K562 (cell line): ENCODE data around the gene H2BK1. TPM values are rescaled to one million over a fixed set of nuclear protein-coding genes. Genes with fewer than 3 reads are reported as not detected.

Experiments used
- ATAC-seq: fragments of 200-7000 bp; cut with Tn5 transposase; 3 replicates; pipeline ENCODE4 v1.9.1; 2020; ENCODE audit warnings: moderate library complexity
- BruUV-seq: library from RNA; stranded (reverse); fragments of 400-500 nt; replicated peaks from 2 replicates; lab custom pipeline; 2021; lab: Mats Ljungman, UMichigan
- CTCF ChIA-PET: fragments of 300-600 bp; formaldehyde crosslinking; extraction: SDS; loops from one replicate; lab custom pipeline; 2021; ENCODE audit warnings: low intra/inter-chr PET ratio; lab: Yijun Ruan, JAX
- POLR2A ChIA-PET: fragments of 300-600, 350-650 bp; sonication (Branson Sonifier 250); formaldehyde crosslinking; extraction: SDS; loops from one replicate; lab custom pipeline; 2021; ENCODE audit warnings: antibody characterized with exemption, inconsistent platforms; lab: Yijun Ruan, JAX
- DNase-seq, 4 experiments: peaks; one replicate each; pipeline versions ENCODE4 v3.0.0 to v3.0.0-alpha.2; 2011 to 2018; ENCODE audit warnings: low spot score in 3 of 4, mixed read lengths in 3 of 4; ENCODE audit errors: extremely low read depth in 1 of 4
- FAIRE-seq: peaks from 2 replicates; lab custom pipeline; 2011; peaks lifted over from hg19 to GRCh38; lab: Jason Lieb, UNC
- H2AFZ ChIP-seq: 2 replicates; pipeline ENCODE4 v1.6.0; 2011; ENCODE audit warnings: low read depth, low read length, control low read depth, inconsistent platforms
- H3K27ac ChIP-seq: fragments of 200-600 bp; 3 replicates; pipeline ENCODE4 v1.8.0; 2011; ENCODE audit warnings: low read depth, mild to moderate bottlenecking, control low read depth, inconsistent platforms, low read length, moderate library complexity, mixed read lengths; ENCODE audit errors: extremely low read depth
- H3K27me3 ChIP-seq, 2 experiments: fragments of 300-600 bp in 1 of 2; 2 replicates in 1 of 2; 3 replicates in 1 of 2; pipeline versions ENCODE4 v1.6.0 to v1.8.0; 2011; ENCODE audit warnings: inconsistent platforms in 2 of 2, low read length in 2 of 2, mild to moderate bottlenecking in 1 of 2, mixed read lengths in 1 of 2, moderate library complexity in 1 of 2; ENCODE audit not compliant: control insufficient read depth in 2 of 2, insufficient read depth in 2 of 2
- H3K36me3 ChIP-seq: fragments of 300-600 bp; 3 replicates; pipeline ENCODE4 v1.8.0; 2011; ENCODE audit warnings: mild to moderate bottlenecking, low read length, inconsistent platforms; ENCODE audit not compliant: control insufficient read depth, insufficient read depth
- H3K4me1 ChIP-seq, 2 experiments: fragments of 200-600 bp in 1 of 2; replicated peaks in 1 of 2; 2 replicates in 1 of 2; 3 replicates in 1 of 2; pipeline versions ENCODE4 v1.5.1 to v1.8.0; 2011; ENCODE audit warnings: inconsistent platforms in 2 of 2, low read length in 2 of 2, mild to moderate bottlenecking in 1 of 2, mixed read lengths in 1 of 2, moderate library complexity in 1 of 2; ENCODE audit not compliant: control insufficient read depth in 2 of 2, insufficient read depth in 2 of 2
- H3K4me2 ChIP-seq: 2 replicates; pipeline ENCODE4 v1.6.1; 2011; ENCODE audit warnings: low read length, control low read depth, inconsistent platforms, mixed read lengths; ENCODE audit not compliant: insufficient read depth
- H3K4me3 ChIP-seq: fragments of 200-600 bp; sonication (generic), shearing (Covaris generic); 2 replicates; pipeline ENCODE4 v1.5.1; 2016; ENCODE audit warnings: control low read depth, inconsistent platforms
- H3K79me2 ChIP-seq: fragments of 200-600 bp; 3 replicates; pipeline ENCODE4 v1.8.0; 2011; ENCODE audit warnings: low read length, inconsistent platforms; ENCODE audit not compliant: control insufficient read depth, insufficient read depth
- H3K9ac ChIP-seq, 2 experiments: 2 replicates each; pipeline versions ENCODE4 v1.6.0 to v1.6.1; 2011; ENCODE audit warnings: low read depth in 2 of 2, low read length in 2 of 2, control low read depth in 1 of 2, inconsistent platforms in 1 of 2, mild to moderate bottlenecking in 1 of 2, mixed read lengths in 1 of 2; ENCODE audit not compliant: insufficient read depth in 1 of 2
- H3K9me1 ChIP-seq: one replicate; pipeline ENCODE4 v1.6.0; 2011; ENCODE audit warnings: inconsistent platforms, mild to moderate bottlenecking, low read length, moderate library complexity; ENCODE audit not compliant: control insufficient read depth, insufficient read depth
- H3K9me3 ChIP-seq: replicated peaks from 2 replicates; pipeline ENCODE4 v1.5.1; 2011; ENCODE audit warnings: low read depth, low read length, inconsistent platforms; ENCODE audit not compliant: control insufficient read depth, insufficient read depth
- H4K20me1 ChIP-seq: replicated peaks from 2 replicates; pipeline ENCODE4 v1.6.1; 2011; ENCODE audit warnings: low read length, inconsistent platforms, mixed read lengths; ENCODE audit not compliant: control insufficient read depth, insufficient read depth
- ATF6 ChIP-seq: sonication (generic); formaldehyde crosslinking; IDR thresholded peaks from 2 replicates; pipeline ENCODE4 v1.4.0; 2020; ENCODE audit warnings: mild to moderate bottlenecking, missing genetic modification reagents
- POLR2G ChIP-seq: fragments of 200-400 bp; formaldehyde crosslinking; IDR thresholded peaks from 2 replicates; pipeline ENCODE4 v1.6.1; 2017; ENCODE audit warnings: low read depth, mild to moderate bottlenecking, antibody characterized with exemption, low read length, moderate library complexity
- RBFOX2 ChIP-seq: fragments of 200-400 bp; formaldehyde crosslinking; IDR thresholded peaks from 2 replicates; pipeline ENCODE4 v1.6.1; 2017; ENCODE audit warnings: low read depth, mild to moderate bottlenecking, low read length, moderate library complexity
- SRF ChIP-seq, 2 experiments: fragments of 250-450, 450-650 bp in 1 of 2; sonication (Bioruptor Pico) in 1 of 2; sonication (generic) in 1 of 2; formaldehyde crosslinking; IDR thresholded peaks; 2 replicates each; pipeline versions ENCODE4 v1.5.0 to v1.5.1; 2020 to 2022; ENCODE audit warnings: mild to moderate bottlenecking in 1 of 2, missing genetic modification reagents in 1 of 2
- ZKSCAN1 ChIP-seq: fragments of 150-350 bp; IDR thresholded peaks from 2 replicates; pipeline ENCODE4 v1.6.1; 2016; ENCODE audit warnings: low read depth, low read length
- ZSCAN32 ChIP-seq: fragments of 450-650 bp; formaldehyde crosslinking; IDR thresholded peaks from 2 replicates; pipeline ENCODE4 v1.4.0; 2020; ENCODE audit warnings: mild to moderate bottlenecking, moderate library complexity
- WGBS: fragments of 100-300 bp; shearing (Covaris generic); methylation state at CpG from one replicate; pipeline ENCODE4 v1.1.6; 2016; ENCODE audit warnings: low coverage, mixed read lengths; ENCODE audit not compliant: insufficient coverage; ENCODE audit errors: missing lambda C conversion rate; 5-methylcytosine and 5-hydroxymethylcytosine counted together
- in situ Hi-C: fragments of 300-500 bp; cut with MboI; formaldehyde crosslinking; loops from 4 replicates; pipeline ENCODE4 v1.15.0; 2018; ENCODE audit warnings: inconsistent platforms, mixed read lengths
- intact Hi-C: fragments of 100-400 bp; cut with micrococcal nuclease; formaldehyde crosslinking; loops from 2 replicates; pipeline ENCODE4 v1.14.2; 2022
- polyA plus RNA-seq, 8 experiments: library from polyadenylated mRNA; depleted of rRNA in 4 of 8; stranded (reverse) in 5 of 8; unstranded in 3 of 8; fragments of >200 nt; fragmentation: Nextera tagmentation in 2 of 8; fragmentation: Illumina TruSeq in 1 of 8; extraction: Ambion mirVana in 2 of 8; extraction: Trizol in 1 of 8; gene quantifications; 2 replicates each; pipeline versions ENCODE4 v1.2.1 to v1.2.3, GENCODE V29; 2011 to 2014; ENCODE audit warnings: inconsistent platforms in 1 of 8, missing spikeins in 1 of 8
- total RNA-seq, 7 experiments: library from RNA; depleted of rRNA in 6 of 7; stranded (reverse); fragments of >200 nt in 6 of 7; fragmentation: Illumina TruSeq in 2 of 7; extraction: Trizol in 2 of 7; gene quantifications; 2 replicates each; pipeline versions ENCODE4 v1.2.1 to v1.2.3, GENCODE V29; 2011 to 2021; ENCODE audit warnings: low replicate concordance in 1 of 7

H2BK1 gene
- total and polyA plus RNA-seq, 9 of the 15 experiments (the other 6 are each of a cell fraction or from before 2014, with no cell fraction given), result not detected

GRCh38 chr7:151235091-151235787 is 25.0 kb upstream of the H2BK1 start:
- Histone ChIP-seq H4K20me1 (peaks cover 46% of the 10 kb centered on the region), H3K79me2 (peaks cover 27% of the 10 kb centered on the region), H3K4me2 (no peak overlapping the region), H2AFZ (no peak overlapping the region), H3K4me3 (no peak overlapping the region), H3K9me3 (no peaks in the 10 kb centered on the region), H3K27ac (no peak overlapping the region), H3K9ac (peak overlapping the region in 1 of 2 experiments; percentile 49; a peak in 2 of 4 replicates), H3K27me3 (no peaks in the 10 kb centered on the region), H3K9me1 (peaks cover 4% of the 10 kb centered on the region), H3K36me3 (peaks cover 42% of the 10 kb centered on the region; the same call in 2 of the 3 replicates), H3K4me1 (peaks cover 14 to 47% of the 10 kb centered on the region in 2 experiments; a peak in 4 of 5 replicates)
- intact Hi-C loops (no loop called here), in situ Hi-C loops (no loop called here)
- WGBS, result 95% methylated on average over 28 of the region's 28 CpGs
- FAIRE-seq (no peak), DNase-seq (no peak), ATAC-seq (no peak)
- ChIA-PET POLR2A (interaction anchor here (2.8 to 3.3 kb wide), 3 partner anchors 8 to 23 kb away, joined by 12 to 34 read pairs (median 13); partner anchors contain the start of gene H2BK1), CTCF (no interaction called here)
- no TSS peak for BruUV-seq
- peak; percentile 56 for TF ChIP-seq RBFOX2
- no peak for TF ChIP-seq ZSCAN32 (CRISPR knock-in tag)
- TF ChIP-seq POLR2G, result peak; percentile 44; the same call in 1 of the 2 replicates
- TF ChIP-seq ZKSCAN1, result no peak
- TF ChIP-seq SRF (CRISPR knock-in tag; IDR thresholded peaks at IDR 0.05), result no peak
- TF ChIP-seq ATF6 (CRISPR knock-in tag), result no peak
